A549 (cell line): ENCODE results near the gene CMIP. TPM values are rescaled to one million over a fixed set of nuclear protein-coding genes. Genes with fewer than 3 reads are reported as not detected.

Experiments used
- ATAC-seq, 2 experiments: fragments of 200-7000 bp in 1 of 2; fragments of >200 bp in 1 of 2; cut with Nextera tagmentation in 1 of 2; cut with Tn5 transposase in 1 of 2; 3 replicates each; pipeline versions ENCODE4 v1.8.0 to v1.9.1; 2018 to 2020; ENCODE audit warnings: mild to moderate bottlenecking in 1 of 2, moderate library complexity in 1 of 2
- CTCF ChIA-PET: fragments of 300-600 bp; sonication (Branson Sonifier 250); formaldehyde crosslinking; extraction: SDS; loops from one replicate; lab custom pipeline; 2021; ENCODE audit warnings: antibody characterized with exemption, inconsistent platforms; lab: Yijun Ruan, JAX
- POLR2A ChIA-PET: fragments of 350-600 bp; formaldehyde crosslinking; extraction: SDS; loops from one replicate; lab custom pipeline; 2021; ENCODE audit warnings: antibody characterized with exemption, inconsistent platforms; lab: Yijun Ruan, JAX
- DNase-seq, 2 experiments: peaks; one replicate each; pipeline versions ENCODE4 v3.0.0 to v3.0.0-alpha.2; 2011 to 2016; ENCODE audit warnings: low read depth in 1 of 2, low spot score in 1 of 2
- FAIRE-seq: peaks from 2 replicates; lab custom pipeline; 2011; peaks lifted over from hg19 to GRCh38; lab: Jason Lieb, UNC
- H3K27ac ChIP-seq, 2 experiments: fragments of >200 bp; sonication (Bioruptor Twin); formaldehyde crosslinking; 3 replicates each; pipeline ENCODE4 v1.5.1; 2016 to 2017
- H3K4me1 ChIP-seq: fragments of >200 bp; sonication (Bioruptor Twin); formaldehyde crosslinking; 3 replicates; pipeline ENCODE4 v1.6.1; 2016
- H3K4me2 ChIP-seq: fragments of >200 bp; sonication (Bioruptor Twin); formaldehyde crosslinking; 3 replicates; pipeline ENCODE4 v1.6.1; 2016
- H3K4me3 ChIP-seq: fragments of >200 bp; sonication (Bioruptor Twin); formaldehyde crosslinking; 3 replicates; pipeline ENCODE4 v1.5.1; 2016
- H3K9me3 ChIP-seq: fragments of >200 bp; sonication (Bioruptor Twin); formaldehyde crosslinking; 3 replicates; pipeline ENCODE4 v1.6.1; 2016
- BHLHE40 ChIP-seq: IDR thresholded peaks from 2 replicates; pipeline ENCODE4 v1.6.1; 2012; ENCODE audit warnings: low read depth, low read length, inconsistent platforms
- CBX2 ChIP-seq: fragments of 200-600 bp; sonication (generic); IDR thresholded peaks from 2 replicates; pipeline ENCODE4 v1.6.1; 2016; ENCODE audit warnings: low read depth, mild to moderate bottlenecking, borderline replicate concordance
- CEBPB ChIP-seq, 2 experiments: fragments of >200 bp in 1 of 2; sonication (Bioruptor Twin) in 1 of 2; formaldehyde crosslinking in 1 of 2; IDR thresholded peaks; 2 replicates each; pipeline ENCODE4 v1.6.1; 2012 to 2016
- CTCF ChIP-seq: fragments of >200 bp; sonication (Bioruptor Twin); formaldehyde crosslinking; IDR thresholded peaks from 3 replicates; pipeline ENCODE4 v1.5.1; 2016
- E2F6 ChIP-seq: IDR thresholded peaks from 2 replicates; pipeline ENCODE4 v1.6.1; 2012; ENCODE audit warnings: low read depth, borderline replicate concordance
- EHF ChIP-seq: fragments of 250-450 bp; sonication (Bioruptor Pico); IDR thresholded peaks from 2 replicates; pipeline ENCODE4 v1.5.0; 2020; ENCODE audit warnings: mild to moderate bottlenecking
- EHMT2 ChIP-seq: fragments of 200-600 bp; sonication (generic); IDR thresholded peaks from 2 replicates; pipeline ENCODE4 v1.6.1; 2016; ENCODE audit warnings: antibody characterized with exemption, low read depth, mild to moderate bottlenecking, moderate library complexity
- ELK1 ChIP-seq: fragments of 150-350 bp; IDR thresholded peaks from 2 replicates; pipeline ENCODE4 v1.6.1; 2014; ENCODE audit warnings: low read depth, mild to moderate bottlenecking, low read length
- EP300 ChIP-seq, 2 experiments: fragments of >200 bp; sonication (Bioruptor Twin); formaldehyde crosslinking; IDR thresholded peaks; 2 replicates in 1 of 2; 3 replicates in 1 of 2; pipeline ENCODE4 v1.6.1; 2016 to 2017
- FOSL2 ChIP-seq, 2 experiments: fragments of 450-650 bp in 1 of 2; fragments of >200 bp in 1 of 2; sonication (Bioruptor Twin) in 1 of 2; formaldehyde crosslinking; IDR thresholded peaks; 2 replicates each; pipeline versions ENCODE4 v1.5.0 to v1.6.1; 2016 to 2020; ENCODE audit warnings: mild to moderate bottlenecking in 1 of 2, moderate library complexity in 1 of 2
- HEYL ChIP-seq: fragments of 250-450 bp; sonication (Bioruptor Pico); IDR thresholded peaks from 2 replicates; pipeline ENCODE4 v1.8.0; 2021; ENCODE audit warnings: mild to moderate bottlenecking, moderate library complexity
- HMGXB4 ChIP-seq: fragments of 250-450 bp; sonication (Bioruptor Pico); IDR thresholded peaks from 2 replicates; pipeline ENCODE4 v1.5.0; 2021; ENCODE audit warnings: mild to moderate bottlenecking, moderate library complexity, borderline replicate concordance
- HOXA7 ChIP-seq: fragments of 250-450 bp; sonication (Bioruptor Pico); IDR thresholded peaks from 2 replicates; pipeline ENCODE4 v1.5.0; 2020; ENCODE audit warnings: mild to moderate bottlenecking, moderate library complexity
- JUN ChIP-seq, 2 experiments: fragments of >200 bp; sonication (Bioruptor Twin); formaldehyde crosslinking; IDR thresholded peaks; 2 replicates in 1 of 2; 3 replicates in 1 of 2; pipeline ENCODE4 v1.6.1; 2016 to 2017
- KDM1A ChIP-seq: fragments of 200-600 bp; sonication (generic); IDR thresholded peaks from 2 replicates; pipeline ENCODE4 v1.6.1; 2016; ENCODE audit warnings: low read depth, mild to moderate bottlenecking
- KDM5A ChIP-seq: fragments of 200-600 bp; sonication (generic); IDR thresholded peaks from 2 replicates; pipeline ENCODE4 v1.6.1; 2016; ENCODE audit warnings: antibody characterized with exemption, mild to moderate bottlenecking
- MAZ ChIP-seq: fragments of 150-350 bp; IDR thresholded peaks from 2 replicates; pipeline ENCODE4 v1.6.1; 2014; ENCODE audit warnings: antibody characterized with exemption, low read depth, low read length, borderline replicate concordance
- NR3C1 ChIP-seq: fragments of >200 bp; sonication (Bioruptor Twin); formaldehyde crosslinking; IDR thresholded peaks from 3 replicates; pipeline ENCODE4 v1.6.1; 2017
- RCOR1 ChIP-seq: fragments of 150-350 bp; IDR thresholded peaks from 2 replicates; pipeline ENCODE4 v1.6.1; 2014; ENCODE audit warnings: antibody characterized with exemption, low read length, low read depth
- RNF2 ChIP-seq: fragments of 200-600 bp; sonication (generic); IDR thresholded peaks from 2 replicates; pipeline ENCODE4 v1.6.1; 2016; ENCODE audit warnings: low read depth, mild to moderate bottlenecking, antibody characterized with exemption, moderate library complexity, borderline replicate concordance
- SREBF2 ChIP-seq: fragments of 450-650 bp; IDR thresholded peaks from 2 replicates; pipeline ENCODE4 v1.6.1; 2014; ENCODE audit warnings: mild to moderate bottlenecking, moderate library complexity
- TFCP2L1 ChIP-seq: fragments of 250-450 bp; sonication (Bioruptor Pico); IDR thresholded peaks from 2 replicates; pipeline ENCODE4 v1.5.0; 2021; ENCODE audit warnings: mild to moderate bottlenecking
- USF2 ChIP-seq: fragments of 450-650 bp; IDR thresholded peaks from 2 replicates; pipeline ENCODE4 v1.6.1; 2014; ENCODE audit warnings: antibody characterized with exemption
- WGBS: methylation state at CpG from one replicate; pipeline ENCODE4 v1.1.6; 2017; ENCODE audit errors: missing lambda C conversion rate; 5-methylcytosine and 5-hydroxymethylcytosine counted together
- polyA plus RNA-seq, 4 experiments: library from polyadenylated mRNA; depleted of rRNA in 3 of 4; stranded (reverse); fragments of >200 nt; fragmentation: RNase III in 1 of 4; extraction: RNeasy Plus Mini Kit Qiagen cat#74134 plus additional on column Dnase treatment in 1 of 4; gene quantifications; 2 replicates in 3 of 4; 3 replicates in 1 of 4; pipeline ENCODE4 v1.2.3, GENCODE V29; 2011 to 2017

The CMIP gene
- polyA plus RNA-seq, 2 of the 4 experiments (the other 2 are of a cell fraction) = 21.6 to 125 TPM

GRCh38 chr16:81624403-81624759 lies 179.8 kb downstream of the CMIP start:
- no peak for ATAC-seq
- POLR2A ChIA-PET = no interaction called here
- H3K4me2 ChIP-seq = no peak overlapping the region
- no peaks in the 10 kb centered on the region for H3K9me3 ChIP-seq
- H3K4me1 ChIP-seq = peaks cover 45% of the 10 kb centered on the region
- peak overlapping the region; percentile 49 to 81; a peak in 3 of 6 replicates for H3K27ac ChIP-seq
- TF ChIP-seq CEBPB (IDR thresholded peaks at IDR 0.05) = no peak
- TF ChIP-seq BHLHE40 = no peak
- WGBS = 94% methylated on average over 6 of the region's 6 CpGs
- DNase-seq = no peak
- no peak for FAIRE-seq
- CTCF ChIA-PET = interaction anchor here (0.7 to 6.3 kb wide), 13 partner anchors 12 to 376 kb away, joined by 3 to 40 read pairs (median 5); no protein-coding TSS in a partner anchor
- no peak overlapping the region for H3K4me3 ChIP-seq

GRCh38 chr16:81624760-81625543 lies 180.3 kb downstream of the CMIP start:
- Histone ChIP-seq H3K4me3 (no peak overlapping the region), H3K27ac (peak overlapping the region; percentile 49 to 81), H3K4me1 (peaks cover 51% of the 10 kb centered on the region), H3K9me3 (no peaks in the 10 kb centered on the region), H3K4me2 (peak overlapping the region; percentile 2; the same call in 2 of the 3 replicates)
- ChIA-PET CTCF (interaction anchor here (0.7 to 6.3 kb wide), 9 partner anchors 13 to 259 kb away, joined by 3 to 40 read pairs (median 5); no protein-coding TSS in a partner anchor), POLR2A (no interaction called here)
- FAIRE-seq (no peak), DNase-seq (no peak), ATAC-seq (no peak)
- TF ChIP-seq HOXA7 (CRISPR knock-in tag) = no peak
- no peak for TF ChIP-seq KDM1A
- TF ChIP-seq JUN (IDR thresholded peaks at IDR 0.05) = no peak
- no peak for TF ChIP-seq RNF2
- TF ChIP-seq HEYL (CRISPR knock-in tag) = no peak
- TF ChIP-seq NR3C1 = no peak
- no peak for TF ChIP-seq KDM5A
- no peak for TF ChIP-seq HMGXB4 (CRISPR knock-in tag)
- no peak for TF ChIP-seq CTCF
- TF ChIP-seq CBX2 = no peak
- TF ChIP-seq EHF (CRISPR knock-in tag) = no peak
- no peak for TF ChIP-seq SREBF2
- TF ChIP-seq USF2 = no peak
- WGBS = 91% methylated on average over 11 of the region's 11 CpGs

GRCh38 chr16:81625544-81626153 lies 181.0 kb downstream of the CMIP start:
- H3K4me2 ChIP-seq = peak overlapping the region; percentile 2; the same call in 1 of the 3 replicates
- DNase-seq (no peak), ATAC-seq (peak; percentile 17 to 21; a peak in 3 of 6 replicates), FAIRE-seq (no peak)
- CTCF ChIA-PET = interaction anchor here (0.9 to 6.3 kb wide), 5 partner anchors 13 to 259 kb away, joined by 3 to 34 read pairs (median 6); no protein-coding TSS in a partner anchor
- no peak overlapping the region for H3K4me3 ChIP-seq
- H3K9me3 ChIP-seq = no peaks in the 10 kb centered on the region
- WGBS = 81% methylated on average over 8 of the region's 9 CpGs
- H3K4me1 ChIP-seq = peaks cover 58% of the 10 kb centered on the region
- POLR2A ChIA-PET = no interaction called here
- H3K27ac ChIP-seq = peak overlapping the region; percentile 49 to 81
- TF ChIP-seq MAZ (no peak), FOSL2 (IDR thresholded peaks at IDR 0.05) (no peak), FOSL2 (CRISPR knock-in tag; IDR thresholded peaks at IDR 0.05) (no peak), ELK1 (no peak), E2F6 (no peak), BHLHE40 (no peak), RCOR1 (no peak), TFCP2L1 (no peak), EP300 (IDR thresholded peaks at IDR 0.05) (no peak), EHMT2 (no peak)
